ENCODE results near the gene ANKRD34B.

The ANKRD34B gene

GRCh38 chr5:80516826-80517225 is 53.3 kb downstream of the ANKRD34B start:
- H3K27me3 Mint-ChIP-seq, result no peaks in the 10 kb centered on the region
- ATAC-seq (peak; percentile 97), DNase-seq (peak; percentile 9 to 39)
- peaks cover 6% of the 10 kb centered on the region for H3K4me1 Mint-ChIP-seq
- H3K4me3 Mint-ChIP-seq, result no peak overlapping the region
- peak overlapping the region; percentile 57 for H3K27ac Mint-ChIP-seq
- H3K9me3 Mint-ChIP-seq, result no peaks in the 10 kb centered on the region

DNA sequence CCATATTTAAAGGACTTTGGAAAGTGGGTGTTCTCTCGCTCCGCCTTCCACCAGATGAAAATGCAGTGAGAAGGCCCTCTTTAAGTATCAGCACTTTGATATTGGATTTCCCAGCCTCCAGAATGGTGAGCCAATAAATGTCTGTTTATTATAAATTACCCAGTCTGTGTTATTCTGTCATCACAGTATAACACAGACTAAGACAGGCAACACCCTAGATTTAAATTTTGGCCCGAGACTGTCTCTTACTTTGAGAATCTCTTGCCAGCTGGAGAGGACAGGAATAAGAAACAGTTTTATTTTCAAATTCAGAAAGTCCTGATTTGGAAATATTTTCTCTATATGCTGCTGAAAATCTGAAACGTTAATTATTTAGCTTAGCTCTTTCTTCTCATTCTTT is 60.7 kb downstream of the ANKRD34B start:
- Mint-ChIP-seq H3K27ac (no peak overlapping the region), H3K4me1 (no peaks in the 10 kb centered on the region), H3K4me3 (no peak overlapping the region), H3K27me3 (no peaks in the 10 kb centered on the region), H3K9me3 (no peaks in the 10 kb centered on the region)
- no peak for ATAC-seq
- DNase-seq, result no peak

DNA sequence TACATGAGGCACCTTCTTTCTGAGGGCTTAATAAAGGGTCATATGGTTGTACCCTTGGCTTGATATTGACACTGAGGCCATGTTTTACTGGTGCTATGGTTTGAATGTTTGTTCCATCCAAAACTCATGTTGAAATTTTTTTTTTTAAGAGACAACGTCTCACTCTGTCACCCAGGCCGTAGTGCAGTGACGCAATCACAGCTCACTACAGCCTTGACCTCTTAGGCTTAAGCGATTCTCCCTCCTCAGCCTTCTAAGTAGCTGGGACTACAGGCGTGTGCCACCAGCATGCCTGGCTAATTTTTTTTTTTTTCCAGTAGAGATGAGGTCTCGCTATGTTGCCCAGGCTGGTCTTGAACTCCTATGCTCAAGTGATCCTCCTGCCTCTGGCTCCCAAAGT is 61.2 kb downstream of the ANKRD34B start:
- ATAC-seq (no peak), DNase-seq (no peak)
- Mint-ChIP-seq H3K27ac (no peak overlapping the region), H3K9me3 (no peaks in the 10 kb centered on the region), H3K27me3 (no peaks in the 10 kb centered on the region), H3K4me3 (no peak overlapping the region), H3K4me1 (no peaks in the 10 kb centered on the region)

DNA sequence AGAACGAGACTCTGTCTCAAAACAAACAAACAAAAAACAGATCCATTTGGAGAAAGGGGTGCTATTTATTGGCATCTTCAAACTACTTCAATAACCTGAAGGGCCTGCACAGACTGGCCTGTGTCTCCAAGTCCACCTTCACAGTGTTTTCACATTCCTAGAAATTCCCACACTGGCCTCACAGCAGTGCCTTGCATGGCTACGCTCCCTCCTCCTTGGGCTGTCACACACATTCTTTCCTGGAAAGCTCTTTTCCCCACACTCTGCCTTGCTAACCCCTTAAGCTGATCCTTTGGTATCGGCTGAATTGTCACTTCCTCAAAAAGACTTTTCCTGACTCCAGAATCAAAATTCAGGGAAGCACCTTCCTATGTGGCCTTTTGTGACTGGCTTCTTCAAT is 62.4 kb downstream of the ANKRD34B start:
- Mint-ChIP-seq H3K4me3 (no peak overlapping the region), H3K4me1 (no peaks in the 10 kb centered on the region), H3K9me3 (no peaks in the 10 kb centered on the region), H3K27me3 (no peaks in the 10 kb centered on the region), H3K27ac (no peak overlapping the region)
- ATAC-seq, result no peak
- DNase-seq, result no peak
